Mesodermal cell (in vitro differentiated cells): ENCODE data around the gene SEMA3E.

Experiments used
- H3K27ac ChIP-seq: 2 replicates; pipeline ENCODE4 v1.7.0; 2013; ENCODE audit warnings: mild to moderate bottlenecking, low read depth, low read length, moderate library complexity; ENCODE audit not compliant: severe bottlenecking
- H3K36me3 ChIP-seq: 2 replicates; pipeline ENCODE4 v1.7.1; 2013; ENCODE audit warnings: mild to moderate bottlenecking, low read length, moderate library complexity; ENCODE audit not compliant: control insufficient read depth, insufficient read depth
- H3K4me1 ChIP-seq: one replicate; pipeline ENCODE4 v1.7.1; 2013; ENCODE audit warnings: mild to moderate bottlenecking, low read length; ENCODE audit not compliant: insufficient read depth, control insufficient read depth, poor library complexity, severe bottlenecking
- H3K4me3 ChIP-seq: 2 replicates; pipeline ENCODE4 v1.7.0; 2013; ENCODE audit warnings: low read length, control low read depth, mild to moderate bottlenecking; ENCODE audit not compliant: insufficient read depth, poor library complexity, severe bottlenecking; ENCODE audit errors: extremely low read depth
- H3K9me3 ChIP-seq: 2 replicates; pipeline ENCODE4 v1.7.1; 2013; ENCODE audit warnings: mild to moderate bottlenecking, low read length, moderate library complexity; ENCODE audit not compliant: control insufficient read depth
- WGBS, 2 experiments: methylation state at CpG; one replicate each; pipeline ENCODE4 v1.1.5; 2013; ENCODE audit warnings: missing lambda C conversion rate in 2 of 2; ENCODE audit not compliant: insufficient coverage in 2 of 2; 5-methylcytosine and 5-hydroxymethylcytosine counted together

SEMA3E gene

GRCh38 chr7:83355143-83355542 lies 293.8 kb downstream of the SEMA3E start:
- Histone ChIP-seq H3K36me3 (no peaks in the 10 kb centered on the region), H3K4me1 (no peaks in the 10 kb centered on the region), H3K9me3 (peaks cover 2% of the 10 kb centered on the region), H3K4me3 (no peak overlapping the region), H3K27ac (no peak overlapping the region)
- 76% methylated on average over 2 of the region's 3 CpGs; no CpG with 5 or more reads in 1 of the 2 experiments for WGBS, 2 experiments

DNA sequence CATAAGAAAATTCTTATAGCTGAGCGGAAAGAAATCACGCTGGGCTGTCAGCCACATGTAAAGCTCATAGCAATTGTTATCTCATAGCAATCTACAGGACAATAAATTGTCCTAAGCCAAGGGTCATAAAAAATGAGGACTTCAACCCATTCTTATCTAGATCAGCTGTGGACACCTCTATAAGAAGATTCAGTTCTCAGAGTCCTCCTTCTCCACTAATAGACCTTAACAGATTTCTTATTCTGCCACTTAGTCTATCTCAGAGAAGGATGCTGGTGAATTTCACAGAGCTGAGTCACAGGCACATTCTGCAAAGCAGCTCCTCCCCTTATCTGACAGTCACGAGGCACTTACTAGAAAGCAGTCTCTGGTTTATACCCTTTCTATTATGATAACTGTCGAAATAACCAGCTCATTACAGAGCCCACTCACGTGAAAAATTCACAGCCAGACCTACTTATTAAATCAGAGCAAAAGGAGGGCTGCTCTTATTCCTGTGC lies 300.9 kb downstream of the SEMA3E start:
- H3K4me1 ChIP-seq = peaks cover 4% of the 10 kb centered on the region
- 0 to 86% methylated on average over 1 to 2 of the region's 5 CpGs for WGBS, 2 experiments
- H3K27ac ChIP-seq = no peak overlapping the region
- H3K9me3 ChIP-seq = peaks cover 4% of the 10 kb centered on the region
- no peaks in the 10 kb centered on the region for H3K36me3 ChIP-seq
- H3K4me3 ChIP-seq = no peak overlapping the region

GRCh38 chr7:83339907-83340306 lies 309.0 kb downstream of the SEMA3E start:
- Histone ChIP-seq H3K36me3 (no peaks in the 10 kb centered on the region), H3K9me3 (no peaks in the 10 kb centered on the region), H3K4me1 (no peaks in the 10 kb centered on the region), H3K4me3 (no peak overlapping the region), H3K27ac (no peak overlapping the region)
- no CpG with 5 or more reads among the region's 2 CpGs for WGBS, 2 experiments

- WGBS, 2 experiments = 71 to 87% methylated on average over 4 of the region's 4 CpGs
- Histone ChIP-seq H3K27ac (no peak overlapping the region), H3K4me3 (no peak overlapping the region), H3K4me1 (no peaks in the 10 kb centered on the region), H3K36me3 (no peaks in the 10 kb centered on the region), H3K9me3 (no peaks in the 10 kb centered on the region)
Measured at GRCh38 chr7:83338277-83338950, 310.5 kb downstream of the SEMA3E start.

DNA sequence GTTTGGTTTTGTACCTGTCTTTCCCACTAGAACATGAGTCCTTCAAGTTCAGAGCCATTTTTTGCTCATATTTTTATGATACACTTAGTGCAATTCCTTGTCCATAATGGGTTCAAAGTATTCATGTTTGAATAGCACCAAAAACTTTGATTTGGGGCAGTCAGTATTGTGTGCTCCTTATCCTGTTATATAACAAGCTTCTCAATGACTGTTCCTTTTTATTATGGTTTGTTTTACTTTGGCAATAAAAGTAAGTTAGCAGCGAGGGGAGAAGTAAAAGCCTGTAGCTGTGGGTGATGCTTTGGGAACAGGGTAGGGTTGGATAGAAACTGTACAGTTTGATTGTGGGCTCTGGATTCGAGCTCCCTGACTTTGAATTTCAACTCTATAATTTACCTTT lies 311.9 kb downstream of the SEMA3E start:
- Histone ChIP-seq H3K4me1 (no peaks in the 10 kb centered on the region), H3K27ac (no peak overlapping the region), H3K4me3 (no peak overlapping the region), H3K9me3 (no peaks in the 10 kb centered on the region), H3K36me3 (no peaks in the 10 kb centered on the region)
- WGBS, 2 experiments = 80% methylated on average over 1 of the region's 2 CpGs; no CpG with 5 or more reads in 1 of the 2 experiments

GRCh38 chr7:83326223-83326622 lies 322.7 kb downstream of the SEMA3E start:
- no peaks in the 10 kb centered on the region for H3K9me3 ChIP-seq

GRCh38 chr7:83325083-83325482 lies 323.9 kb downstream of the SEMA3E start:
- no peaks in the 10 kb centered on the region for H3K36me3 ChIP-seq
- WGBS, 2 experiments = 96 to 100% methylated on average over 4 to 5 of the region's 5 CpGs
- no peak overlapping the region for H3K4me3 ChIP-seq
- H3K9me3 ChIP-seq = no peaks in the 10 kb centered on the region
- H3K4me1 ChIP-seq = no peaks in the 10 kb centered on the region
- no peak overlapping the region for H3K27ac ChIP-seq

More at GRCh38 chr7:83326223-83326622, 322.7 kb downstream of the SEMA3E start:
- Histone ChIP-seq H3K27ac (no peak overlapping the region), H3K4me1 (no peaks in the 10 kb centered on the region), H3K36me3 (no peaks in the 10 kb centered on the region), H3K4me3 (no peak overlapping the region)
- WGBS, 2 experiments = 68 to 100% methylated on average over 1 to 2 of the region's 2 CpGs

- Histone ChIP-seq H3K4me1 (no peaks in the 10 kb centered on the region), H3K36me3 (no peaks in the 10 kb centered on the region), H3K4me3 (no peak overlapping the region), H3K27ac (no peak overlapping the region), H3K9me3 (no peaks in the 10 kb centered on the region)
- WGBS, 2 experiments = 90% methylated on average over 2 of the region's 2 CpGs; no CpG with 5 or more reads in 1 of the 2 experiments
Measured at GRCh38 chr7:83324596-83324995, 324.3 kb downstream of the SEMA3E start.

DNA sequence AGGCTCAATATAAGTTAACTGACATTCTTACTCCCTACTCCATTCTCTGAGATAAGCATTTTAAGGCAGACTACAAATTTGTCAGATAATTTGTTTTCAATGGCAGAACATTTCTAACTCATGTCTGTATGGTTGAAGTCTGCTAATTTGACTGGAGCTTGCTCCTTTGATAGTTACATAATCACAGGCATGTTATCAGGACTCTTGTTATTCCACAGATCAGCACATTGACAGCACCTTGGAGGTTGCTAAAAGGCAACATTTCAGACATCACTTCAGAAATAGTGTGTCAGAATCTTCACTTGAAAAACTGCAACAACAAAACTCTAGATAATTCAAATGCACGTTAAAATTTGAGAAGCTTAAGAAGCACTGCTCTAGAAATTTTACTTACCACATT lies 327.9 kb downstream of the SEMA3E start:
- no peak overlapping the region for H3K4me3 ChIP-seq
- 88% methylated on average over 1 of the region's 1 CpG; no CpG with 5 or more reads in 1 of the 2 experiments for WGBS, 2 experiments
- no peaks in the 10 kb centered on the region for H3K36me3 ChIP-seq
- no peaks in the 10 kb centered on the region for H3K9me3 ChIP-seq
- no peak overlapping the region for H3K27ac ChIP-seq
- H3K4me1 ChIP-seq = no peaks in the 10 kb centered on the region

DNA sequence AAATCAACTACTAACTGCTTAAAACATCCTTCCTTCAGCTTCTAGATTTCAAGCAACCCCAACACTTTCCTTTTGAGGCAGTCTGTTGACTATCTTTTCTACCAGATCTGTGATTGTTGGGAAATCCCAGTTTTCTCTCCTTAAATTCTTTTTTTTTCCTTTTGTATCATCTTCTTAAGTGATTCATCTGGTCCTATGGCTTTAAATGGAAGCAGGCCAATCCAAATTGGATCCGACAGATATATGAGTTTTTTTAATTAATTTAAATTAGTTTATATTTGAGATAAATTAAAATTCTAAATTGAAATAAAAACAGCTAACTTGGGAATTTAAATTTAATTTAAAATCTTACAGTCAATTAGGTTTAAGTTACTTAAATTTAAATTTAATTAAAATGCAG lies 335.0 kb downstream of the SEMA3E start:
- no peaks in the 10 kb centered on the region for H3K9me3 ChIP-seq
- H3K4me3 ChIP-seq = no peak overlapping the region
- no peaks in the 10 kb centered on the region for H3K36me3 ChIP-seq
- no peaks in the 10 kb centered on the region for H3K4me1 ChIP-seq
- no peak overlapping the region for H3K27ac ChIP-seq
- WGBS, 2 experiments = no CpG with 5 or more reads among the region's 1 CpG
